ENCODE results near the gene PMVK.

GRCh38 chr1:154926201-154926600, 10.3 kb downstream of the PMVK start:
- TF ChIP-seq POLR2AphosphoS5 (IDR thresholded peaks at IDR 0.05; ENCODE audit: borderline replicate concordance, low read depth, low read length) (no peak), EZH2 (IDR thresholded peaks at IDR 0.05) (no peak)
